Liver (tissue), 9 donors: Measurements from ENCODE around the gene UBXN11. TPM values are rescaled to one million over a fixed set of nuclear protein-coding genes. Genes with fewer than 3 reads are reported as not detected.

ENCODE experiments used
- DNase-seq: peaks from one replicate; pipeline ENCODE4 v3.0.0-alpha.2; 2017; ENCODE audit warnings: low spot score
- H3K27ac ChIP-seq, 2 donors: one replicate each; pipeline ENCODE4 v1.7.0; 2013; ENCODE audit warnings: inconsistent platforms in 2 of 2, low read length in 2 of 2, control low read depth in 1 of 2, low read depth in 1 of 2, mild to moderate bottlenecking in 1 of 2
- H3K27me3 ChIP-seq, 4 donors: one replicate each; pipeline versions ENCODE4 v1.6.1 to v1.7.0; 2013; ENCODE audit warnings: low read length in 3 of 4, inconsistent platforms in 1 of 4, mild to moderate bottlenecking in 1 of 4, moderate library complexity in 1 of 4; ENCODE audit not compliant: control insufficient read depth in 4 of 4, insufficient read depth in 4 of 4
- H3K36me3 ChIP-seq, 4 donors: one replicate each; pipeline versions ENCODE4 v1.6.1 to v1.7.0; 2013; ENCODE audit warnings: low read length in 3 of 4, mild to moderate bottlenecking in 3 of 4, low read depth in 1 of 4, moderate library complexity in 1 of 4; ENCODE audit not compliant: control insufficient read depth in 4 of 4, insufficient read depth in 3 of 4
- H3K4me1 ChIP-seq, 4 donors: one replicate each; pipeline versions ENCODE4 v1.6.1 to v1.7.0; 2013; ENCODE audit warnings: low read length in 3 of 4, mild to moderate bottlenecking in 3 of 4, moderate library complexity in 1 of 4; ENCODE audit not compliant: control insufficient read depth in 4 of 4, insufficient read depth in 4 of 4
- H3K4me3 ChIP-seq, 3 donors: one replicate each; pipeline versions ENCODE4 v1.6.1 to v1.7.0; 2013; ENCODE audit warnings: low read length in 3 of 3, control low read depth in 1 of 3, low read depth in 1 of 3, mild to moderate bottlenecking in 1 of 3
- H3K9ac ChIP-seq, 2 donors: one replicate each; pipeline ENCODE4 v1.7.0; 2013; ENCODE audit warnings: low read length in 2 of 2, mild to moderate bottlenecking in 2 of 2, moderate library complexity in 2 of 2, control low read depth in 1 of 2, low read depth in 1 of 2
- H3K9me3 ChIP-seq, 4 donors: one replicate each; pipeline versions ENCODE4 v1.6.1 to v1.7.0; 2013; ENCODE audit warnings: low read length in 3 of 4; ENCODE audit not compliant: control insufficient read depth in 4 of 4
- EGR1 ChIP-seq, 2 donors: IDR thresholded peaks; 2 replicates each; pipeline ENCODE4 v1.6.1; 2016 to 2018; ENCODE audit warnings: antibody characterized with exemption in 2 of 2, low read depth in 2 of 2
- FOXA1 ChIP-seq: IDR thresholded peaks from 2 replicates; pipeline ENCODE4 v1.6.1; 2016; ENCODE audit warnings: antibody characterized with exemption
- FOXA2 ChIP-seq: IDR thresholded peaks from 2 replicates; pipeline ENCODE4 v1.6.1; 2016; ENCODE audit warnings: antibody characterized with exemption
- GABPA ChIP-seq, 2 donors: IDR thresholded peaks in 1 of 2; conservative IDR thresholded peaks in 1 of 2; 2 replicates each; pipeline ENCODE4 v1.6.1; 2016; ENCODE audit warnings: antibody characterized with exemption in 2 of 2, mild to moderate bottlenecking in 1 of 2, moderate library complexity in 1 of 2
- HNF4A ChIP-seq, 2 donors: conservative IDR thresholded peaks; 2 replicates each; pipeline ENCODE4 v1.6.1; 2016; ENCODE audit warnings: antibody characterized with exemption in 2 of 2, mild to moderate bottlenecking in 2 of 2
- HNF4G ChIP-seq: IDR thresholded peaks from 2 replicates; pipeline ENCODE4 v1.6.1; 2016; ENCODE audit warnings: antibody characterized with exemption
- NR2F2 ChIP-seq: IDR thresholded peaks from 2 replicates; pipeline ENCODE4 v1.6.1; 2016; ENCODE audit warnings: antibody characterized with exemption
- RAD21 ChIP-seq, 2 donors: IDR thresholded peaks; 2 replicates each; pipeline ENCODE4 v1.6.1; 2016; ENCODE audit warnings: antibody characterized with exemption in 2 of 2, mild to moderate bottlenecking in 2 of 2
- RXRA ChIP-seq, 2 donors: IDR thresholded peaks; 2 replicates each; pipeline ENCODE4 v1.6.1; 2017 to 2018; ENCODE audit warnings: antibody characterized with exemption in 2 of 2, mild to moderate bottlenecking in 1 of 2
- SP1 ChIP-seq: IDR thresholded peaks from 2 replicates; pipeline ENCODE4 v1.6.1; 2018; ENCODE audit warnings: antibody characterized with exemption, mild to moderate bottlenecking
- YY1 ChIP-seq: IDR thresholded peaks from 2 replicates; pipeline ENCODE4 v1.6.1; 2016; ENCODE audit warnings: antibody characterized with exemption, mild to moderate bottlenecking
- WGBS: extraction: QIAGEN DNeasy Blood & Tissue Kit; methylation state at CpG from one replicate; pipeline ENCODE4 v1.1.7; 2013; 5-methylcytosine and 5-hydroxymethylcytosine counted together
- polyA plus RNA-seq, 2 donors: library from polyadenylated mRNA; stranded (reverse) in 1 of 2; unstranded in 1 of 2; fragments of 200-250 nt in 1 of 2; fragments of >200 nt in 1 of 2; fragmentation: Nextera tagmentation in 1 of 2; extraction: Ambion mirVana in 1 of 2; gene quantifications; one replicate each; pipeline versions ENCODE4 v1.2.1 to v1.2.3, GENCODE V29; 2013 to 2015
- total RNA-seq, 2 donors: library from RNA; depleted of rRNA; stranded (reverse); fragments of >200 nt; gene quantifications; one replicate each; pipeline ENCODE4 v1.2.3, GENCODE V29; 2014
- TF ChIP-seq, protein P1 (sequence below): fragments of 150-350 bp; IDR thresholded peaks from 2 replicates; pipeline ENCODE4 v1.5.1; 2017; ENCODE audit warnings: improper control_type of control experiment, low read depth, low read length; ENCODE audit not compliant: missing input control
- TF ChIP-seq, protein P2 (sequence below): IDR thresholded peaks from 2 replicates; pipeline ENCODE4 v1.6.1; 2016; ENCODE audit warnings: antibody characterized with exemption
- TF ChIP-seq, protein P3 (sequence below): IDR thresholded peaks from 2 replicates; pipeline ENCODE4 v1.6.1; 2016; ENCODE audit warnings: antibody characterized with exemption
- TF ChIP-seq, protein P4 (sequence below): IDR thresholded peaks from 2 replicates; pipeline ENCODE4 v1.6.1; 2016; ENCODE audit warnings: antibody characterized with exemption
- donor health status: healthy.
- donor health status: healthy.
- donor health status: healthy.
- donor health status: healthy.
- donor health status: healthy.

Gene UBXN11
- total and polyA plus RNA-seq, 4 donors, result 3.0 to 9.5 (median 7.3) TPM

DNA sequence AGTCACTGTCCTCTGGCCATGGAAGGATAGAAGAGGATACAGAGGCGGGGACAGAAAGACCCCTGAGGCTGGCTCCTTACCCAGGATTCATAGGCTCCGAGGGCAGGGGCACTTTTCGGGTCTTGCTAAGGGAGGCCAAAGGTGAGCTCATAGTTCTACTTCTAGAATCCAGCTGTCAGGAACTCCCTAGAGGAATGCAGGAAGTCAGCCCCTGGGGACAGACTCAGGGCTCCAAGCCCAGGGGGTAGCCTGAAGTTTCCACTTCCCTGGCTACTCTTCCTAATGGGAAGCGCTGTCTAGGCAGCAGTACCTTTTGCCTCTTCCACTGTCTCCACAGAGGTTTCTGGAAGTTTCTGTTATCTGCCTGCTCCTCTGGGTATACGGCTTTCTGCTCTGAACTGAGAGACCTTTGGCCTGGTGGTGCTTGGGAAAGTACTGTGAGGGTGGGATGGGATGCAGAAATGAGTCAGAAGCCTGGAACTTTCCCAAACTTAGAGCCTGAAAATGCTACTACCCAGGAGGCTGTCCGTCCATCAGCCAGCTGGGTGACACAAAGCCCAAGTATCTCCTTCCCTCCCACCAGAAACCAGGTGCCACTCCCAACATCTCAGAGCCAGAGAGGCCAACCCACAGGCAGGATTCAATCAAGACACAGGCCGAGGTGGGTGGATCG, 3.6 kb downstream of the UBXN11 start (continued):
- TF ChIP-seq FOXA1, result no peak

DNA sequence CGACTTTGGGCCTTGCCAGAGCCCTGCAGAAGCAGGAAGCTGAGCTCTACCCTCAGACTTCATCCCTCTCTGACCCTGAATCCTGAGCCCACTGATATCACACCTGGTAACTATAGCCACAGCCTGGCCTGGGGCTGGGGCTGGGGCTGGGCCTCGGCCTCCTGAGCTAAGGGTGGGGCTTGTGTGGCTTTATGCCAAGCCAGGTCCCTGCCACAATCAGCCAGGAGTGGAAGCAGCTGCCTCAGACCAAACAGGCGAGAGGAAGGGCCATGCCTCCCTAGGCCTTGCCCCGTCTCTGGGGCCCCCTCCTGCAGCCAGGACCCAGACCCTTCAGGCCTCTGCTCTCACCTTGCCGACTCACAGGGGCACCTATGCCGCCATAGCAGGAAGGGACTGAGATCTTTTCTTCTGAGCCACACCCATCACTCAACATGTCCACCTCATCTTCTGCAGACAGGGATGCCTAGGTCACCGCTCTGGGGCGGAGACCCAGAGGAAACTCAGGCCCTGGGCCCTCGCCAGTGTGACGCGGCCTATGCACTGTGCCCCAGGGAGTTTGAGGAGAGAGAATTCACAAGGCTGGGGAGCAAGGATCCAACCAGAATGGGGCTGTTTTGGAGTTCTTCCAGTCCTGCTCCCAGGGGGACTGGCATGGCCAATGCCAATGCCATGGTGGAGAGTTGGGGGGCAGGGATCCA, 5.7 kb downstream of the UBXN11 start:
- H3K27me3 ChIP-seq, result no peaks in the 10 kb centered on the region
- H3K4me1 ChIP-seq, result peaks cover 2% of the 10 kb centered on the region in 4 donors
- H3K4me3 ChIP-seq, result no peak overlapping the region
- H3K9ac ChIP-seq, result no peak overlapping the region
- 95% methylated on average over 11 of the region's 11 CpGs for WGBS
- TF ChIP-seq NR2F2 (no peak), YY1 (no peak), FOXA1 (no peak), HNF4A (conservative IDR thresholded peaks at IDR 0.05) (no peak)
- TF ChIP-seq, protein P1, sequence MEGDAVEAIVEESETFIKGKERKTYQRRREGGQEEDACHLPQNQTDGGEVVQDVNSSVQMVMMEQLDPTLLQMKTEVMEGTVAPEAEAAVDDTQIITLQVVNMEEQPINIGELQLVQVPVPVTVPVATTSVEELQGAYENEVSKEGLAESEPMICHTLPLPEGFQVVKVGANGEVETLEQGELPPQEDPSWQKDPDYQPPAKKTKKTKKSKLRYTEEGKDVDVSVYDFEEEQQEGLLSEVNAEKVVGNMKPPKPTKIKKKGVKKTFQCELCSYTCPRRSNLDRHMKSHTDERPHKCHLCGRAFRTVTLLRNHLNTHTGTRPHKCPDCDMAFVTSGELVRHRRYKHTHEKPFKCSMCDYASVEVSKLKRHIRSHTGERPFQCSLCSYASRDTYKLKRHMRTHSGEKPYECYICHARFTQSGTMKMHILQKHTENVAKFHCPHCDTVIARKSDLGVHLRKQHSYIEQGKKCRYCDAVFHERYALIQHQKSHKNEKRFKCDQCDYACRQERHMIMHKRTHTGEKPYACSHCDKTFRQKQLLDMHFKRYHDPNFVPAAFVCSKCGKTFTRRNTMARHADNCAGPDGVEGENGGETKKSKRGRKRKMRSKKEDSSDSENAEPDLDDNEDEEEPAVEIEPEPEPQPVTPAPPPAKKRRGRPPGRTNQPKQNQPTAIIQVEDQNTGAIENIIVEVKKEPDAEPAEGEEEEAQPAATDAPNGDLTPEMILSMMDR, result no peak
- TF ChIP-seq, protein P2, sequence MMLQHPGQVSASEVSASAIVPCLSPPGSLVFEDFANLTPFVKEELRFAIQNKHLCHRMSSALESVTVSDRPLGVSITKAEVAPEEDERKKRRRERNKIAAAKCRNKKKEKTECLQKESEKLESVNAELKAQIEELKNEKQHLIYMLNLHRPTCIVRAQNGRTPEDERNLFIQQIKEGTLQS, result no peak
- H3K9me3 ChIP-seq, result no peaks in the 10 kb centered on the region
- H3K27ac ChIP-seq, result no peak overlapping the region
- H3K36me3 ChIP-seq, result no peaks in the 10 kb centered on the region
- DNase-seq, result no peak

DNA sequence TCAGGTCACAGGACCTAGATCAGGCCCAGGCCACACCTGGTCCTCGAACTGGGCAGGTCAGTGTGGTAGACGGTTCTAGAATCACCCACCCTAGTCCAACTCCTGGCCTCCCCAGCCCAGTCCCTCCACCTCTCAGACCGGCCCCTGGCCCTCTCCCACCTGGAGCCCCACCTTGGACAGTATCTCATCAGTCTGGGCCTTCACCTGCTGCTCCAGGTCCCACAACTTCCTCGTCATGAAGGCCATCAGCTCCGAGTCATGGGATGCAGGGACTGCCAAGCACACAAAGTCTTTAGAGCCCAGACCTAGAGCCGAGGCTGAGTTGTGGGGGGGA, 8.7 kb downstream of the UBXN11 start:
- no peaks in the 10 kb centered on the region for H3K9me3 ChIP-seq
- H3K27me3 ChIP-seq, result no peaks in the 10 kb centered on the region
- TF ChIP-seq, protein P1, result no peak
- no peak for TF ChIP-seq RAD21 (IDR thresholded peaks at IDR 0.05)
- no peak for TF ChIP-seq FOXA1
- TF ChIP-seq, protein P3, sequence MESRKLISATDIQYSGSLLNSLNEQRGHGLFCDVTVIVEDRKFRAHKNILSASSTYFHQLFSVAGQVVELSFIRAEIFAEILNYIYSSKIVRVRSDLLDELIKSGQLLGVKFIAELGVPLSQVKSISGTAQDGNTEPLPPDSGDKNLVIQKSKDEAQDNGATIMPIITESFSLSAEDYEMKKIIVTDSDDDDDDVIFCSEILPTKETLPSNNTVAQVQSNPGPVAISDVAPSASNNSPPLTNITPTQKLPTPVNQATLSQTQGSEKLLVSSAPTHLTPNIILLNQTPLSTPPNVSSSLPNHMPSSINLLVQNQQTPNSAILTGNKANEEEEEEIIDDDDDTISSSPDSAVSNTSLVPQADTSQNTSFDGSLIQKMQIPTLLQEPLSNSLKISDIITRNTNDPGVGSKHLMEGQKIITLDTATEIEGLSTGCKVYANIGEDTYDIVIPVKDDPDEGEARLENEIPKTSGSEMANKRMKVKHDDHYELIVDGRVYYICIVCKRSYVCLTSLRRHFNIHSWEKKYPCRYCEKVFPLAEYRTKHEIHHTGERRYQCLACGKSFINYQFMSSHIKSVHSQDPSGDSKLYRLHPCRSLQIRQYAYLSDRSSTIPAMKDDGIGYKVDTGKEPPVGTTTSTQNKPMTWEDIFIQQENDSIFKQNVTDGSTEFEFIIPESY, result no peak
- TF ChIP-seq HNF4G, result no peak
- no peak for TF ChIP-seq SP1
- no peak for TF ChIP-seq GABPA (IDR thresholded peaks at IDR 0.05 in 1 of 2, conservative IDR thresholded peaks at IDR 0.05 in 1 of 2)
- TF ChIP-seq YY1, result no peak
- TF ChIP-seq HNF4A (conservative IDR thresholded peaks at IDR 0.05), result no peak
- no peak for TF ChIP-seq EGR1 (IDR thresholded peaks at IDR 0.05; ENCODE audit: low read depth in 2 of 2)
- TF ChIP-seq, protein P2, result no peak
- no peak for TF ChIP-seq RXRA (IDR thresholded peaks at IDR 0.05)
- TF ChIP-seq NR2F2, result no peak
- TF ChIP-seq, protein P4, sequence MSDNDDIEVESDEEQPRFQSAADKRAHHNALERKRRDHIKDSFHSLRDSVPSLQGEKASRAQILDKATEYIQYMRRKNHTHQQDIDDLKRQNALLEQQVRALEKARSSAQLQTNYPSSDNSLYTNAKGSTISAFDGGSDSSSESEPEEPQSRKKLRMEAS, result no peak
- TF ChIP-seq FOXA2, result no peak
- no peak overlapping the region for H3K9ac ChIP-seq
- DNase-seq, result no peak
- H3K27ac ChIP-seq, result no peak overlapping the region
- H3K4me1 ChIP-seq, result peaks cover 0 to 2% (median 0%) of the 10 kb centered on the region in 4 donors
- no peaks in the 10 kb centered on the region for H3K36me3 ChIP-seq
- H3K4me3 ChIP-seq, result no peak overlapping the region
- WGBS, result 81% methylated on average over 6 of the region's 6 CpGs
